GM12878 (cell line): Measurements from ENCODE around the gene C4orf36. TPM values are rescaled to one million over a fixed set of nuclear protein-coding genes. Genes with fewer than 3 reads are reported as not detected.

ENCODE experiments used
- ATAC-seq: fragments of 200-7000 bp; cut with Tn5 transposase; 3 replicates; pipeline ENCODE4 v1.9.1; 2020; ENCODE audit warnings: mild to moderate bottlenecking, moderate library complexity
- BruUV-seq: library from RNA; stranded (reverse); fragments of 400-500 nt; replicated peaks from 2 replicates; lab custom pipeline; 2021; lab: Mats Ljungman, UMichigan
- CTCF ChIA-PET: fragments of 300-600 bp; sonication (Branson Sonifier 250); formaldehyde crosslinking; extraction: SDS; loops from one replicate; lab custom pipeline; 2021; ENCODE audit warnings: inconsistent platforms; lab: Yijun Ruan, JAX
- POLR2A ChIA-PET: fragments of 350-600 bp; formaldehyde crosslinking; extraction: SDS; loops from one replicate; lab custom pipeline; 2021; ENCODE audit warnings: inconsistent platforms; lab: Charles Lee
- RAD21 ChIA-PET: fragments of 300-600 bp; sonication (Branson Sonifier 250); formaldehyde crosslinking; loops from one replicate; lab custom pipeline; 2023; ENCODE audit warnings: antibody characterized with exemption; ENCODE audit not compliant: unreplicated experiment; lab: Charles Lee
- SMC1A ChIA-PET: fragments of 300-600 bp; sonication (Branson Sonifier 250); formaldehyde crosslinking; loops from one replicate; lab custom pipeline; 2023; ENCODE audit not compliant: unreplicated experiment, uncharacterized antibody; lab: Charles Lee
- DNase-seq: peaks from one replicate; pipeline ENCODE4 v3.0.0-alpha.2; 2011; ENCODE audit warnings: low read depth, low spot score
- FAIRE-seq: peaks from 3 replicates; lab custom pipeline; 2011; peaks lifted over from hg19 to GRCh38; lab: Jason Lieb, UNC
- H2AFZ ChIP-seq: 2 replicates; pipeline ENCODE4 v1.6.0; 2011; ENCODE audit warnings: low read depth, low read length, control low read depth; ENCODE audit not compliant: control insufficient read depth
- H3K27ac ChIP-seq: 2 replicates; pipeline ENCODE4 v1.5.1; 2011; ENCODE audit warnings: control low read depth; ENCODE audit not compliant: control insufficient read depth, insufficient read depth
- H3K27me3 ChIP-seq, 2 experiments: replicated peaks in 1 of 2; 2 replicates each; pipeline versions ENCODE4 v1.6.0 to v1.6.1; 2011; ENCODE audit warnings: low read length in 1 of 2; ENCODE audit not compliant: control insufficient read depth in 2 of 2, insufficient read depth in 2 of 2
- H3K36me3 ChIP-seq, 2 experiments: 2 replicates each; pipeline ENCODE4 v1.5.1; 2011; ENCODE audit warnings: low read length in 1 of 2; ENCODE audit not compliant: control insufficient read depth in 2 of 2, insufficient read depth in 2 of 2
- H3K4me1 ChIP-seq: 2 replicates; pipeline ENCODE4 v1.6.1; 2011; ENCODE audit warnings: mild to moderate bottlenecking, low read length, moderate library complexity, mixed read lengths; ENCODE audit not compliant: control insufficient read depth, insufficient read depth
- H3K4me2 ChIP-seq: 2 replicates; pipeline ENCODE4 v1.6.0; 2011; ENCODE audit warnings: control low read depth; ENCODE audit not compliant: control insufficient read depth, insufficient read depth
- H3K4me3 ChIP-seq: fragments of 200-600 bp; sonication (generic); 2 replicates; pipeline ENCODE4 v1.5.1; 2016
- H3K79me2 ChIP-seq: 2 replicates; pipeline ENCODE4 v1.6.0; 2011; ENCODE audit warnings: low read length; ENCODE audit not compliant: control insufficient read depth, insufficient read depth
- H3K9ac ChIP-seq: 2 replicates; pipeline ENCODE4 v1.8.0; 2011; ENCODE audit warnings: low read length, control low read depth, mixed read lengths; ENCODE audit not compliant: control insufficient read depth, insufficient read depth
- H3K9me3 ChIP-seq: replicated peaks from 3 replicates; pipeline ENCODE4 v1.5.1; 2011; ENCODE audit warnings: mild to moderate bottlenecking, low read length; ENCODE audit not compliant: control insufficient read depth, insufficient read depth
- H4K20me1 ChIP-seq: 2 replicates; pipeline ENCODE4 v1.6.0; 2011; ENCODE audit not compliant: control insufficient read depth, insufficient read depth
- GATAD2B ChIP-seq: fragments of 450-650 bp; conservative IDR thresholded peaks from 2 replicates; pipeline ENCODE4 v1.6.1; 2017; ENCODE audit warnings: low read depth, mild to moderate bottlenecking, moderate library complexity
- IKZF1 ChIP-seq: fragments of 450-650 bp; conservative IDR thresholded peaks from 2 replicates; pipeline ENCODE4 v1.6.1; 2017; ENCODE audit warnings: antibody characterized with exemption, mild to moderate bottlenecking
- KLF5 ChIP-seq: fragments of 450-650 bp; IDR thresholded peaks from 2 replicates; pipeline ENCODE4 v1.6.1; 2014; ENCODE audit warnings: mild to moderate bottlenecking; ENCODE audit not compliant: partially characterized antibody
- NR2C1 ChIP-seq: fragments of 450-650 bp; IDR thresholded peaks from 2 replicates; pipeline ENCODE4 v1.6.1; 2017; ENCODE audit warnings: antibody characterized with exemption, mild to moderate bottlenecking, moderate library complexity
- NR2C2 ChIP-seq: IDR thresholded peaks from 2 replicates; pipeline ENCODE4 v1.6.1; 2011; ENCODE audit warnings: borderline replicate concordance, low read depth; ENCODE audit not compliant: control insufficient read depth, insufficient read length
- NRF1 ChIP-seq: conservative IDR thresholded peaks from 2 replicates; pipeline ENCODE4 v1.6.1; 2011; ENCODE audit warnings: mild to moderate bottlenecking, low read depth, low read length, improper control_type of control experiment
- RAD21 ChIP-seq: IDR thresholded peaks from 2 replicates; pipeline ENCODE4 v1.6.1; 2011; ENCODE audit warnings: mild to moderate bottlenecking, low read depth, low read length, moderate library complexity; ENCODE audit not compliant: insufficient read depth
- SP1 ChIP-seq: IDR thresholded peaks from one replicate; pipeline ENCODE4 v1.6.1; 2011; ENCODE audit warnings: low read depth, low read length
- STAT1 ChIP-seq: fragments of 450-650 bp; conservative IDR thresholded peaks from 2 replicates; pipeline ENCODE4 v1.6.1; 2014; ENCODE audit warnings: antibody characterized with exemption, mild to moderate bottlenecking
- YBX1 ChIP-seq: fragments of 450-650 bp; IDR thresholded peaks from 2 replicates; pipeline ENCODE4 v1.6.1; 2016; ENCODE audit warnings: antibody characterized with exemption
- ZBED1 ChIP-seq: IDR thresholded peaks from 2 replicates; pipeline ENCODE4 v1.6.1; 2016; ENCODE audit warnings: borderline replicate concordance
- ZNF217 ChIP-seq: fragments of 450-650 bp; IDR thresholded peaks from 2 replicates; pipeline ENCODE4 v1.6.1; 2017; ENCODE audit warnings: antibody characterized with exemption, mild to moderate bottlenecking
- WGBS: methylation state at CpG from one replicate; pipeline ENCODE4 v1.1.6; 2016; ENCODE audit warnings: low lambda C conversion rate; ENCODE audit not compliant: insufficient replicate concordance, insufficient coverage; ENCODE audit errors: missing lambda C conversion rate; 5-methylcytosine and 5-hydroxymethylcytosine counted together
- in situ Hi-C: fragments of 300-500 bp; cut with MboI; formaldehyde crosslinking; loops from 9 replicates; pipeline ENCODE4 v1.14.3; 2018; ENCODE audit warnings: mixed read lengths
- intact Hi-C: fragments of 100-400 bp; cut with micrococcal nuclease; formaldehyde crosslinking; loops from one replicate; pipeline ENCODE4 v1.14.2; 2022; ENCODE audit not compliant: unreplicated experiment
- polyA plus RNA-seq, 11 experiments: library from polyadenylated mRNA; depleted of rRNA in 4 of 11; unstranded in 6 of 11; stranded (reverse) in 5 of 11; fragments of >200 nt; fragmentation: Nextera tagmentation in 4 of 11; fragmentation: Illumina TruSeq in 1 of 11; extraction: Ambion mirVana in 4 of 11; extraction: Trizol in 1 of 11; gene quantifications; 1 replicate in 1 of 11; 2 replicates in 10 of 11; pipeline versions ENCODE4 v1.2.1 to v1.2.3, GENCODE V29; 2011 to 2016; ENCODE audit warnings: inconsistent platforms in 2 of 11, missing spikeins in 2 of 11, low read depth in 1 of 11
- total RNA-seq, 4 experiments: library from RNA; depleted of rRNA in 3 of 4; stranded (reverse); fragments of >200 nt in 3 of 4; fragmentation: Illumina TruSeq in 1 of 4; extraction: Trizol in 1 of 4; gene quantifications; 2 replicates each; pipeline versions ENCODE4 v1.2.1 to v1.2.3, GENCODE V29; 2013 to 2021
- TF ChIP-seq, protein P1 (sequence below): fragments of 450-650 bp; formaldehyde crosslinking; IDR thresholded peaks from 2 replicates; pipeline ENCODE4 v1.5.0; 2022; ENCODE audit warnings: mild to moderate bottlenecking, missing genetic modification characterization

C4orf36 gene
- total and polyA plus RNA-seq, 10 of the 15 experiments (the other 5 are each of a cell fraction or from before 2014, with no cell fraction given): 0.35 to 2.7 (median 1.3) TPM; not detected in 2

DNA sequence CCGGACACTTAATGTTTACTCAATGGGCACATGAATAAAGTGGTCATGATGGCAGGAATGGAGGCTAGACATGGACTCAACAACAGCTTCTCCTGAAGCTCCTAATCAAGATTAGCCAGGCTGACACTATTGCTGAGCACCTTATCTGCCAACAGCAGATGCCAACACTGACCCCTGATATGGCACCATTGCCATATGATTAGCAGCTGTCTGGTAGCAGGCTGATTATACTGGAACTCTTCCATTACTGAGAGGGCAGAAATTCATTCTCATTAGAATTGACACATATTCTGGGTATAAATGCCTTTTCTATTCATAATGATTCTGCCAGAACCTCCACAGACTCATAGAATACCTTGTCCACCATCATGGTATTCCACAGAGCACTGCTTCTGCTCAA lies 24.2 kb upstream of the C4orf36 start:
- H3K79me2 ChIP-seq: no peaks in the 10 kb centered on the region
- H3K4me1 ChIP-seq: peaks cover 3% of the 10 kb centered on the region; the same call in 1 of the 2 replicates
- no peaks in the 10 kb centered on the region for H4K20me1 ChIP-seq
- H3K4me2 ChIP-seq: no peak overlapping the region
- no peaks in the 10 kb centered on the region; a peak in 1 of 4 replicates for H3K36me3 ChIP-seq
- H3K9me3 ChIP-seq: no peaks in the 10 kb centered on the region
- BruUV-seq: no TSS peak
- ChIA-PET CTCF (interaction anchor here (1.2 to 1.8 kb wide), 3 partner anchors 176 to 420 kb away, joined by 4 to 14 read pairs (median 6); no protein-coding TSS in a partner anchor), POLR2A (no interaction called here), SMC1A (interaction anchor here (1.6 kb wide), 1 partner anchor 176 kb away, joined by 6 read pairs; no protein-coding TSS in a partner anchor), RAD21 (no interaction called here)
- FAIRE-seq (no peak), ATAC-seq (no peak), DNase-seq (no peak)
- intact Hi-C loops: no loop called here
- 0% methylated on average over 1 of the region's 1 CpG for WGBS
- no peak overlapping the region for H3K4me3 ChIP-seq
- H3K9ac ChIP-seq: no peak overlapping the region
- in situ Hi-C loops: no loop called here
- no peak overlapping the region for H3K27ac ChIP-seq
- TF ChIP-seq NR2C1 (no peak), RAD21 (no peak)
- H3K27me3 ChIP-seq: no peaks in the 10 kb centered on the region
- H2AFZ ChIP-seq: no peak overlapping the region

DNA sequence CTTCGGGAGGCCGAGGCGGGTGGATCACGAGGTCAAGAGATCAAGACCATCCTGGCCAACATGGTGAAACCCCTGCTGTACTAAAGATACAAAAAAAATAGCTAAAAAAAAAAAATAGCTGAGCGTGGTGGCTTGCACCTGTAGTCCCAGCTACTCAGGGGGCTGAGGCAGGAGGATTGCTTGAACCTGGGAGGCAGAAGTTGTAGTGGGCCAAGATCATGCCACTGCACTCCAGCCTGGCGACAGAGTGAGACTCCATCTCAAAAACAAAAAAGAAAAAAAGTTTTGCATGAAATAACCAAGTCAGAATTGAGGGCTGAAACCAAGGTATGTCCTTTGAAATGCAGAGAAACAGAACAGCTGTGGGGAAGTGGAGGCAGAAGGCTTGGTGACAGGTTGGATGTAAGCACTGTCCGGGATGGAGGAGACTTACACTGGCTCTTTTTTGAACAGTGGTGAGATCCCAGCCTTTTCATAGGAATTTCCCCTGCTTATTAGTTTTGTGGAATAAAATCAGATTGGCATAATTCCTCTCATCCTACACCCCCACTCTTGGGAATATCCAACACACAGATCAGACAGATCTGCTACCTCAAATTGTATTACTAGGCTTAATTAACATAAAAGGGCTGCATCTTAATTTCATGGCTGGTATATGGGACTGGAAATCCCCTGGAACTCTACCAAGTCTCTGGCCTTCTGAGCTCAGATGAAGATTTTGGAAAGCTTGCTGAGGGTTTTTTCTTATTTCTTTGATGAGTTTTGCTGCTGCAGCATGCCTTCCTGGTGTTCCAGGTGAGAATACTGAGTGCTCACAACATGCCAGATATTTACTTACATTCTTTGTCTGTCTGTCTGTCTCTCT lies 18.8 kb upstream of the C4orf36 start:
- Histone ChIP-seq H3K4me1 (peaks cover 18% of the 10 kb centered on the region), H3K9ac (no peak overlapping the region), H3K27ac (no peak overlapping the region; the same call in 1 of the 2 replicates), H3K27me3 (no peaks in the 10 kb centered on the region), H3K36me3 (no peaks in the 10 kb centered on the region), H2AFZ (no peak overlapping the region; the same call in 1 of the 2 replicates), H3K79me2 (no peaks in the 10 kb centered on the region), H3K9me3 (no peaks in the 10 kb centered on the region), H3K4me3 (no peak overlapping the region), H3K4me2 (no peak overlapping the region), H4K20me1 (no peaks in the 10 kb centered on the region)
- ATAC-seq (peak; percentile 54), DNase-seq (no peak), FAIRE-seq (no peak)
- intact Hi-C loops: no loop called here
- WGBS: 72% methylated on average over 7 of the region's 7 CpGs
- in situ Hi-C loops: no loop called here
- CTCF ChIA-PET: interaction anchor here (0.7 to 6.9 kb wide), 5 partner anchors 11 to 415 kb away, joined by 3 to 38 read pairs (median 8); no protein-coding TSS in a partner anchor
- BruUV-seq: no TSS peak
- POLR2A ChIA-PET: interaction anchor here (0.5 kb wide), 1 partner anchor 13 kb away, joined by 3 read pairs; no protein-coding TSS in a partner anchor
- RAD21 ChIA-PET: interaction anchor here (0.7 to 2.2 kb wide), 10 partner anchors 9 to 416 kb away, joined by 3 to 7 read pairs (median 4); partner anchors contain the start of genes AFF1 and PTPN13
- SMC1A ChIA-PET: interaction anchor here (0.6 to 2.3 kb wide), 10 partner anchors 8 to 415 kb away, joined by 3 to 13 read pairs (median 4); partner anchors contain the start of gene AFF1
- no peak for TF ChIP-seq IKZF1
- TF ChIP-seq SP1: no peak
- TF ChIP-seq KLF5: no peak
- TF ChIP-seq NR2C2: no peak
- no peak for TF ChIP-seq YBX1
- TF ChIP-seq NRF1: no peak
- TF ChIP-seq GATAD2B: no peak
- TF ChIP-seq ZBED1: no peak; the same call in 1 of the 2 replicates
- TF ChIP-seq, protein P1, sequence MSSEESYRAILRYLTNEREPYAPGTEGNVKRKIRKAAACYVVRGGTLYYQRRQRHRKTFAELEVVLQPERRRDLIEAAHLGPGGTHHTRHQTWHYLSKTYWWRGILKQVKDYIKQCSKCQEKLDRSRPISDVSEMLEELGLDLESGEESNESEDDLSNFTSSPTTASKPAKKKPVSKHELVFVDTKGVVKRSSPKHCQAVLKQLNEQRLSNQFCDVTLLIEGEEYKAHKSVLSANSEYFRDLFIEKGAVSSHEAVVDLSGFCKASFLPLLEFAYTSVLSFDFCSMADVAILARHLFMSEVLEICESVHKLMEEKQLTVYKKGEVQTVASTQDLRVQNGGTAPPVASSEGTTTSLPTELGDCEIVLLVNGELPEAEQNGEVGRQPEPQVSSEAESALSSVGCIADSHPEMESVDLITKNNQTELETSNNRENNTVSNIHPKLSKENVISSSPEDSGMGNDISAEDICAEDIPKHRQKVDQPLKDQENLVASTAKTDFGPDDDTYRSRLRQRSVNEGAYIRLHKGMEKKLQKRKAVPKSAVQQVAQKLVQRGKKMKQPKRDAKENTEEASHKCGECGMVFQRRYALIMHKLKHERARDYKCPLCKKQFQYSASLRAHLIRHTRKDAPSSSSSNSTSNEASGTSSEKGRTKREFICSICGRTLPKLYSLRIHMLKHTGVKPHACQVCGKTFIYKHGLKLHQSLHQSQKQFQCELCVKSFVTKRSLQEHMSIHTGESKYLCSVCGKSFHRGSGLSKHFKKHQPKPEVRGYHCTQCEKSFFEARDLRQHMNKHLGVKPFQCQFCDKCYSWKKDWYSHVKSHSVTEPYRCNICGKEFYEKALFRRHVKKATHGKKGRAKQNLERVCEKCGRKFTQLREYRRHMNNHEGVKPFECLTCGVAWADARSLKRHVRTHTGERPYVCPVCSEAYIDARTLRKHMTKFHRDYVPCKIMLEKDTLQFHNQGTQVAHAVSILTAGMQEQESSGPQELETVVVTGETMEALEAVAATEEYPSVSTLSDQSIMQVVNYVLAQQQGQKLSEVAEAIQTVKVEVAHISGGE (CRISPR knock-in tag): no peak
- TF ChIP-seq ZNF217: no peak
- TF ChIP-seq STAT1: no peak
